NCI-H1417 (cell line): ENCODE results near the gene FAM53A.

Experiments used
- DNase-seq, 3 experiments: peaks; one replicate each; lab custom pipeline; 2025; lab: John Stamatoyannopoulos, UW

Gene FAM53A

DNA sequence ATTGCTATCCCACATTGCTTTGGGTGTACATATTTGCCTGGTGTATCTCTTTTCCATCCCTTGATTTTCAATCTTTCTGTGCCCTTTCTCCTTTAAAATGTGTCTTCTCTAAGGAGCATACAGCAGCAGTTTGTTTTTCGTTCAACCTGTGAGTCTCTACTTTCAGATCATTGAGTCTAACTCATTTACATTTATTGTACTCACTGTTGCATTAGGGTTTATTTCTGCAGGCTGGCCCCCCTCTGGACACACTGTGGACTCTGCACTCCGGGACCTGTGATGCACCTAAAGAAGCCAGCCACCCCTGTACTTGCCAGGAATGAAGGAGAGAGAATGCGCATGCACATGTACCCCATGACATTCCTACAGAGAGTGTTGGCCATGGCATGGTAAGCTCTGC is 93.0 kb downstream of the FAM53A start:
- no peak for DNase-seq

DNA sequence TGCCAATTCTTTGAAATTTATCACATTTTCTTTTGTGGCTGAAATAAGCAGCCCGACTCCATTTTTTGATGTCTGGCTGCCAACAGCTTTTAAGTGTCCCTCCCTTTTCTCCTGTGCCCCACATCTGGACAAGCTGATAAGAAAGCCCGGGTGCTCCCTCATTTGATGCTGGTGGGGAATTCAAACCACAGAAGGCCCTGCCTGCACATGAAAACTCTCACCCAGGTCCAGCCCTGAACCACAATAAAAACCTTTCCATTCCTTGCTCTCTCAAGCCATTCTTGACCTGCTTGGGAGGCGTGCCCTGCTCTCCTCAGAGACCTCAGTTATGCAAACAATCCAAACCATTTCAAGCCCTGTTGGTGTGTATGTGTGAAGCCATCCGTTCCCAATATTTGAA is 93.9 kb downstream of the FAM53A start:
- no peak for DNase-seq
